HG03442 (cell line): ENCODE measurements around the gene TFCP2L1.

Experiments used
- ATAC-seq: cut with Tn5 transposase; IDR thresholded peaks from one replicate; pipeline ENCODE4 v1.9.1; 2021; ENCODE audit warnings: mild to moderate bottlenecking, moderate library complexity; ENCODE audit not compliant: unreplicated experiment

TFCP2L1 gene

DNA sequence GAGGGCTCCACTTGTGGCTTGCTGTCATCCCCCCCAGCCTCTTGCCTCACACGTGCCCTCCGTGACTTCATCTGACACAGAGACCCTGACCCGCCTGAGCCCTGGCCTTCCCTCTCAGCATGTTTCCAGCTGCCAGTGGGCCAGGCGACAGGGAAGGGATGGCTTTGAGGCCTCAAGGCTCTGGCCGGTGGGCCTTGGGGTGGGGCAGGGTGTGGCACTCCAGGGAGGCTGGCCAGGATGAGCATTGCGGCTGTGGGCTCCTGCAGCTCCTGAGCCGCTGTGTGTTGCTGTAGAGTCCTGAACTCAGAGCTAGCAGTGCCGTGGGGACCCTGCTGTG, 85.0 kb downstream of the TFCP2L1 start:
- no peak for ATAC-seq

DNA sequence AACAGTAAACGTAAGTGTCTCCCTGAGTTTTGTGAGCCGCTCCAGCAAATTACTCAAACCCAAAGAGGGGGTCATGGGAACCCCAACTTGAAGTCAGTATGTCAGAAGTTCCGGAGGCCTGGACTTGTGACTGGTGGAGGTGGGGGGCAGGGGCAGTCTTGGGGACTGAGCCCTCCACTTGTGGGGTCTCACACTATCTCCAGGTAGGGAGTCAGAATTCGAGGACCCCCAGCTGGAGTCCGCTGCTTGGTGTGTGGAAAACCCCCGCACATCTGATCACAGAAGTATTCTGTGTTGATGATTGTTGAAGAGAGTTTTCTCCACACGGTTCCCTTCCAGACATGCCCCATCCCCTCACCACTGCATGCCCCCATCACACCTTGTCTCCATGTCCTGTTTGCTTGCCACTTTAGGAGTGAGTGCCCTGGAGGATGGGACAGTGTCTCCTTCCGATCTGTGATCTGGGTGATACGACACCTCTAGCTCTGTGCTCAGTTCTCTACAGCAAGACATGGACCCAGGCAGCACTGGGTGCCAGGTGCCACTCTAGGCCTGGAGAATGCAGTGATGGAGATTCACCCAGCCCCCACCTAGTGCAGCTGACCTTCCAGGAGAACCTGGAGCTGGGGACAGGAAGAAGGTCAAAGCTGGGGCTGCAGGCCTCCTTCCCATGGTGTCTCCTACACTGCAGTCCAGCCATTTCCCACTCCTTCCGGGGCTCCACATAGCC, 85.6 kb downstream of the TFCP2L1 start:
- ATAC-seq, result no peak

DNA sequence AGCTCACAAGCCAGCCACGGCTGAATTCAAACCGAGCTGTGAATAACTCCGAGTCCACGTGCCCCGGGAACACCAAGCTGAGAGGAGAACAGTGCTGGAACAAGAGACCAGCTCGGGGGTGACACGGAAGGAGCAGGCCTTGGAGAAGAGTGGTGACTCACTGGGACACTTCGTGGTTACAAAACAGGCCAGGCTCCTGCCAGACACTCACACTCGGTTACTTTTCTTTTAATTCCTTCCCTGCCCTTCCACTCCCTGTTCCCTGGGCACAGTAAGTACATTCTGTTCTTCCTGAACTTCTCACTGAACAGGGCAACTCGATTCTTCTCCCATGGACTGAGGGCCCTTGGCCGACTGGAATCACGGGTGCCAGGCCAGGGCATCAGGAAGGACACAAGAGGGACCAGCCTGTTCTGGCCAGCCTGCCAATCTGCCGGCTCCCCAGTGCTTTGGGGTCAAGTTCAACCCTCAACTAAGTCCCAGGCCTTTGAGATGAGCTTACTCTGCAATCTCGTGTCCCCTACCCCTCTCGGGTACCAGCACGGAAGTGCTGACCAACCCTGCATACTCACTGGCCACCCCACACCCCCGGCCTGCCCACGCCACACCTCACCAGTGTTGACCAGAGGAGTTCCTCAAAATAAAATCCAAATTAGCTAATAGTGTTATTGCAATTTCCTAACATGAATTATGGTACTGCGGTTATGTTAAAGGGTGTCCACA, 87.5 kb downstream of the TFCP2L1 start:
- no peak for ATAC-seq

DNA sequence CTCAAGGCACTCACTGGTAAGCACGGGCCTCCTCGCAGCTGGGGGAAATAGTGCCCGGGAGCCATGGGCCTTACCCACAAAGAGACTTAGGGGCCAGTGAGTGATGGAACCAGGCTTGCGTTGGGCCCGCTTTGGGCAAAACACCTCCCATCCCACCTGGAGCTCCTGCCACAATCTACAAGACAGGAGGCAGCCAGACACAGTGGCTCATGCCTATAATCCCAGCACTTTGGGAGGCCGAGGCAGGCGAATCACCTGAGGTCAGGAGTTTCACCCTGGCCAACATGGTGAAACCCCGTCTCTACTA, 88.2 kb downstream of the TFCP2L1 start:
- no peak for ATAC-seq

DNA sequence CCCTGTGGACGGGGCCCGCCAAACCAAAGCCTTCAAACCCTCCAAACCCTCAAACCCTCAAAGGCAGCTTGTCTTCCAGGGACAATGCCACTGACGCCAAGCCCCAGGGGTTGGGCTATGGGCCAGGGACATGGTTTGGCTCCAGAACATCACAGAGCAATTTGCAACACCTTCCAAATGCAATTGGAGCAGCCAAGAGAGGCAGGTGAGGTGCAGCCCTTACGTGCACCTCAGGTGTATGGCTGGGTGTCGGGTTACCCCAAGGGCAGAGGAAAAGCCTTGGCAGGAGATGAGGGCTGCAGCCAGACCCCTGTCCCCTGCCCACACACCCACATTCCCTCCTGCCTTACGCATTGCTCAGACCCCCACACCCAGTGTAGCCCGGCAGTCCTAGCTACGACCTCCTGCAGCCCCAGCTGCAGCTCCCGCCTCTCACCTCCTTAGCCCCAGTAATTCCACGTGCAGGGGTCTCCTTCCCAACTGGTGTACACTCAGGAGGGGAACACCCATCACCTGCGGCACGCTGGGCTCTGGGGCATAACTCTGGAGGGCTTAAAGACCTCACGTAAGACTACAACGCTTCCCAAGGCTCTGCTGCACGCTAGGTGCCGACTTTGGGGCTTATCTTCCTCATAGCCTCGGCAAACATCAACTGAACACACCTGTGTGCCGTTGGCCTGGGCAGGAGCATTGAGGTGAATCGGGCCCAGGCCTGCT, 88.7 kb downstream of the TFCP2L1 start:
- ATAC-seq, result no peak

DNA sequence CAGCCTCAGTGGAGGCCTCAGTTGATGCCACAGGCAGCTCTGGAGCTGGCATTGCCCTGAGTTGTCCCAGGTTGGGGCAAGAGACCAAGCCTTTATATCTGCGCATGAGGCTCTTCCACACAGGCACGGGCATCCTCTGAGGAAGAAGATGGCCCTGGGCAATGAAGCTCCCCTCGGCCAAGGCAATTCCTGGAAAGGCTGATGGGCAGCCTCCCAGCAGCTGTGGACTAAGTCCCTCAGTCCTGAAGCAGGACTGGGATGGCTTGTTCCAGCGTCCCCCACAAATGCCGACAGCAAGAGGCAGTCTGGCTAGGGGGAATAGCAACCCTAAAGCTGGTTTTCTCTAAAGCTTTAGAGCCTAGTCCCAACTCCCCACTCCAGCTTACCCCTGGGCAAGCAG, 90.0 kb downstream of the TFCP2L1 start:
- no peak for ATAC-seq

DNA sequence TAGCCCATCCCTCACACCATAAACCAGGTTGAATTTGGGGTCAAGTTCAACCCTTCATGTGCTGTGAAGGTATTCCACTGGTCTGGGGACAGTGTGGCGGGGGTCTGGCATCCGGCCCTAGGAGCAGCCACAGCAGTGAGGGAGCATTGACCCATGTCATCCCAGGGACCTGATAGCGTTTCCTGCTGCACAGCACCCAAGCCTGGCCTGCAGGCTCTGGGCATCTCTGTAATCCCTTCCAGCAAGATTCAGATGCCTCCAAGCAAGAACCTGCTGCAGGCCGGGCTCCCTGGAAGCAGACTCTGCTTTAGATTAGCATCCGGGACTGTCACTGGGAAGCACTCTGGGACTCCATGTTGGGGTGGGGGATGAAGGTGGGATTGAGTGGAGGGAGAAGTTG, 90.4 kb downstream of the TFCP2L1 start:
- no peak for ATAC-seq

DNA sequence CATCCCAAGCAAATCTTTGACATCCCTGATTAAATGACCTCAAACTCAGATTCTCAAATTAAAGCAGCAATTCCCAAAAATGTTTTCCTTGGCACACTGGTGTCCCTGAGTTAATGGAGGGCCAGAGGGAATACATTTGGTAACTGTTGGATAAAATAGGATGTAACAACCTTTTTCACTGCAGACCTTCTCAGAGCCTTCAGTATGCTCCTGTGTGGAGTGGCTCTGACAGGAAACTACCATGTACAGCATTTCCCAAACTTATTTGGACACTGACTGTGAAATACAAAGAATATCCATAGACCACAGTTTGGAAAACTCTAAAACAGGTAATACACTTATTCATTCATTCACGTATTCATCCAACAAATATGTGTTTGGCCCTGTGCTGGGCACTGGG, 91.8 kb downstream of the TFCP2L1 start:
- no peak for ATAC-seq

DNA sequence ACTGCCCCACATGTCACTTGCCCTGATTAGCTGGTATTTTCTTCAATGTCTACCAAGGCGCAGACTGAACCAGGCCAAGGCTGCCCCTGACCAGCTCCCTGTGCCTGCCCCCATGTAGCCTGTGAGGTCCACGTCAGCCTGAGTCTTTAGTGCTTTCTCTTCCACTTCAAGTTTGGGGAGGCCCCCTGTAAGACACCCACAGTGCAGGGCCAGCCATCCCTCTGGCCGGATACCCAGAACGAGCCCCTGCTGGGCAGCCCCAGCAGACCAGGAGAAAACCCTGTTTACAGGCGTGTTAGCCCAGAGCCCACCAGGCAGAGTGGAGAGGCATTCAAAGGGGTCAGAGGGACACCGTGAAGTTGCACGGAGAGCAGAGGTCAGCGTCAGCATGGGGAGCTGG, 92.4 kb downstream of the TFCP2L1 start:
- ATAC-seq, result no peak

DNA sequence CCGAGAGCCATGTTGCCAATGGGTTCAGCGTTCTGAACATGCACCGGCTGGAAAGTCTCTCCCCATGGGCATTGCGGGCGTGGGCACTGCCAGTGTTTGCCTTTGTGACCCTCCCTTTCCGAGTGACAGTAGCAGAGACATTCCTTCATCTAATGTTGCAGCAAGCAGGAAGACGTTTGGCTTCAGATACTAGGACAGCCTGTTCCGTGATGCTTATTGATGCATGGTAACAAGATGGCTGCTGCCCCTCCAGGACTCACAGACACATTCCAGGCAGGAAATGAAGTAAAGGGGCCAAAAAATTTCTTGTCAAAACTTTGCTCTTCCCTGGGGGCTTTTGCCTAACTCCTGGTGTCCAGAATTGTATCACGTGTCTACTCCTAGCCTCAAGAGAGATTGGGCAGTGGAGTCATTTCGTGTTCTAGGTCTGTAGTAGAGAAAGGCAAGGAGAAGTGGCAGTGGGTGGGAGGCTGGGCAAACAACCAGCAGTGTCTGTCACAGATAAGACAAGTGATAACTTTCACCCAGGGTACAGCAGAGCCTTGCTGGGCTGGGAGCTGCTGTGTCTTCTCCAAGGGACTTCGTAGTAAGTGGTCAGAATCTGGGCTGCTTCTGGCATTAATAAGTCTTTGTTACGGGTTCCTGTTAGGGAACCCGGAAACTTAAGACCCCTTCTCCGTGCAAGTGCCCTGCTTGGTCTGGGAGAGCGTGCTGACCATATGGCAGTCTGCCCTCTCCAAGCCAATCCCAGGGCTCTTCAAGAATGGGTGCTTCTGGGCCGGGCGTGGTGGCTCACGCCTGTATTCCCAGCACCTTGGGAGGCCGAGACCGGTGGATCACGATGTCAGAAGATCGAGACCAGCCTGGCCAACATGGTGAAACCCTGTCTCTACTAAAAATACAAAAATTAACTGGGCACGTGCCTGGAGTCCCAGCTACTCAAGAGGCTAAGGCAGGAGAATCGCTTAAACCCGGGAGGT, 93.5 kb downstream of the TFCP2L1 start:
- ATAC-seq, result no peak

DNA sequence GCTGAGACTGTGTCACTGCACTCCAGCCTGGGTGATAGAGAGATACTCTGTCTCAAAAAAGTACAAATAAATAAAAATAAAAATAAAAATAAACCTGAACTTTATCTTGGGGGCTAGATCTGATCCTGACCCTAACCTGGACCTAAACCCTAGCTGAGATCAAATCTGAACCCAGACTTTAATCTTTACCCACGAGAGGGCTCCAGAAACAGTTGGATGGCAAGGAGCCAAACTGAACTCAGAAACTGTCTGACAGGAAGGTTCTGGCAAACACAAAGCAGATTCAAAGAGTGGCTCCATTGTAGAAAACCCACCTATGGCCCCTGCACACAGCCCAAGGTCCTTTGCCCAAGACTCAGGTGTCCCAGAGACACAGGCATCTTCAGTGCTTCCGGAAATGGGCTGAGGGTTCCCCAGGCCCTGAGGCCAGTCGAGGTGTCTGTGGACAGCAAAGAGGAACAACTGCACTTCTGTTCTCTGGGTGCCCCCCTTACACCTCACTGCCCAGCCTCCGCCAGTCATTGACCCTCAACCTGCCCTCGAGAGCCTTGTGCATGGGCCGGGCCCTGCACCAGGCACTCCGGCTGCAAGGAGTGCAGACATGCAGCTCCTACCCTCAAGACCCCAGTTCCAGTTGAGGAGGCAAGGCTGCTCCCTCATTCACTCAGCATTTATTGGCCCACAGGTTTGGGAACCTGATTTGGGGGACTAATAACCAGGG, 95.2 kb downstream of the TFCP2L1 start:
- ATAC-seq, result no peak

DNA sequence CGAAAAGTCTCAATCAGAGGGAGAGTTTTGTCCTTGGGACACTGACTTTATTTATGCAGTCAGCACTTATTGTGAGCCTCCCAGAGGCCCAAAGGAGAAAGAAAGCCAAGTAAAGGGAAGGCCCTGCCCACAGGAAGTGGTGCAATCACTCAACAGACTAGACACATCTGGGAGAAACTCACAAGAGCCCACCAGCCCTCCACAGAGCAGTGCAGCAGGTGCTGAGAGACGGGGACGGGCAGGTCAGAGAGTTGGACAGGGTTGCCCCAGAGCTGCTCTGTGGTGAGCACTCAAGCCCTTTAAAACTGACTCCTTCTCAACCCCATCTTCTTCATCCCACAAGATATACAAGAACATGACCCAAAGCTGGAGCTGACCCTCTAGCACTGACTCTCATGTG, 96.0 kb downstream of the TFCP2L1 start:
- ATAC-seq, result no peak

DNA sequence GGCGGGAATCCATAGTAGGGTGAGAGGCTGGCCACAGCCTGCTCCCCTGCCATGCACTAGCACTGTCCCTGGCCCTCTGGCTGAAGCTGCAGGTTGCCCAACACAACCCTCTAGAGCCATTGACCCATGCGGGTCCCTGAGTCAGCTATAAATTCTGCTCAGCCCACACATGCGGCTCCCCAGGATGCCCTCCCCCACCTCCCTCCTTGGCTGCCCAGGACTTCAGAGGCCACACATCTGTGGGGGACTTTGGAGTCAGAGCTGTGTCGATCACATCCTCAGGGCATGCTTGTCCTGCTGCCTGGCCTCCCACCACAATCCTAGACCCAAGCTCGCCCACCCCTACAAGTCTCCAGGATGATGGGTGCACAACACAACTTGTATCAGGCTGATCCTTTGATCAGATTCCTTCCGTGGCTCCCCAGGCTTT, 97.0 kb downstream of the TFCP2L1 start:
- no peak for ATAC-seq

DNA sequence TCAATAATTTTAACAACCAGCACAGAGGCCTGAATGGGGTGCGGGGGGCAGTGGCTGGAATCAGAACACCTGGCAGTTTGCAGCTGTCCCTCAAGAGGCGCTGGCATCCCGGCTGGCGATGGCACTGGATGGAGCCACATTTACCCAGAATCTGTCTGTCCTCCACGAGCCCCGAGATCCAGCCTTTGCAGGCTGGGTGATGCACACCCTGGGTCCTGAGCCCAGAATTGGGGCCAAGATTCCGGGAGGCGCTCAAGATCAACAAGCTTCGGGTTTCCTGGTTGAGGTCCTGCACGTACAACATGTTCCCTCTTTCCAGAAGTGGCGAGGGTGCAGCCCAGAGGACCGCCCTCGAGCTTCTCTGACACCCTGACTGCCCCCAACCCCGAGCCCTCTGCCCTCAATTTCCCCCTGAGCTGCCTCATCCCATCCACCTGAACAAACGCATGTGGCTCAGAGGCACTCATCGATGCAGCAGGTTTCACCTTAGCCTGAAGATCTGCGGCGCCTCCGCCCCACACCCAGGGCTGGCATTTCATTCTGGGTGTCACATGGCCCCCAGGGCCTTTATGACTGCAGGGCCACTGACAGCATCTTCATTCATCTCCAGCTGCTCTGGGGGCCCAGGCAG, 97.5 kb downstream of the TFCP2L1 start:
- ATAC-seq, result no peak

DNA sequence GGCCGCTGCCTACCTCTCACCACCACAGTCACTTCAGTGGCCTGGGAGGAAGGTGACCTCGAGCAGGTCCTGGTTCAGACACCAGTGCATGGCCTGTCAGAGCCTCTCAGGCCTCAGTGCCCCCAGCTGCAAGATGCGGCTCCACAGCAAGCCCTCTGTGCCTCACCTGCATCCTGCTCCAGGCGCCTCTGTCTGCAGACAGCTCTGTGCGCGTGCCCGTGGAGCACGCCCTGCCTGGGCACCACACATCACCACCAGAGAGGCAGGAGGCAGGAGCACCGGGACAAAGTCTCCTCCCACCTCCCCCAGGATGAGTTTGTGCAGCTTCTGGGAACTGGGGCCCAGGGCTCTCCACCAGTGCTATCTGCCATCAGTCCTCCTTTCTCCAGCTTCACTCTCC, 98.7 kb downstream of the TFCP2L1 start:
- ATAC-seq, result no peak

DNA sequence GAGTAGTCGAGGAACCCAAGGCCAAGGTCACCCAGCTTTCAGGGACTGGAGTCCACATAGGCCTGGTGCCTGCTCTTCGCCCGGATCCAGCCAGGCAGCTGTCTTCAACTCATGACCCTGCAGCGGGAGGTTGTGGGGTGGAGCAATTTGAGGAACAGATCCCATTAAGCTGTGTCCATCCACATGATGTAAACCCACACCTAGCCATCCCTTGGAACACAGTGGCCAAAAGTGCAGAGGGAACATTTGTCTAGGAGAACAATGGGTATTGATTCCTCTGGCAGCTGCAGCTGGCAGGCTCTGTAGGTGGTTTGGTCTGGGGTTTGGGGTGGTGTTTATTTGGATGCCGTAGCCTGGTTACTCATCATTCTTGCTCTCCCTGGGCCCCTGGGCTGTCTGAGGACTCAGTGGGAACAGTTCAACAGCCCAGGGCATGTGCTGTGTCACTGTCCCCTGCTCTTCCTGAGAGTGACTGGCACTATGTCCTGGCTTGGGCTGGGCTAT, 99.4 kb downstream of the TFCP2L1 start:
- ATAC-seq, result no peak

DNA sequence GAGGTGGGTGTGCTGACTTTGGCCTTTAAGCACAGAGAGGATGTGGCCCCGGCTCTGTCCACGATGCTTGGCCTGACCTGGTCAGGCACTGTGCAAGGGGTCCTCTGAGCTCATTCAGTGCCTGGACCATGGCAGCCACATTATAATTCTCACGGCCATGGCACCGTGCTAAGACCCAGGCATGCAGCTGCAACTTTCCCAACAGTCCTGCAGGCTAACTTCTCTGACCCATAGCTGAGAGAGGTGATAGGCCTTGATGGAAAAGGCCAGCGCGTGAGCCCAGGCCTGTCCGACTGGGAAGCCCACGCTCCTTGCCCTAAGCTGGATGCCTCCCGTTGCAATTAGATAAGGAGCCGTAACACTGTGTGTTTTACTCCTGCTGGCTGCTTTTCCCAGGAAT, 99.9 kb downstream of the TFCP2L1 start:
- ATAC-seq, result no peak

DNA sequence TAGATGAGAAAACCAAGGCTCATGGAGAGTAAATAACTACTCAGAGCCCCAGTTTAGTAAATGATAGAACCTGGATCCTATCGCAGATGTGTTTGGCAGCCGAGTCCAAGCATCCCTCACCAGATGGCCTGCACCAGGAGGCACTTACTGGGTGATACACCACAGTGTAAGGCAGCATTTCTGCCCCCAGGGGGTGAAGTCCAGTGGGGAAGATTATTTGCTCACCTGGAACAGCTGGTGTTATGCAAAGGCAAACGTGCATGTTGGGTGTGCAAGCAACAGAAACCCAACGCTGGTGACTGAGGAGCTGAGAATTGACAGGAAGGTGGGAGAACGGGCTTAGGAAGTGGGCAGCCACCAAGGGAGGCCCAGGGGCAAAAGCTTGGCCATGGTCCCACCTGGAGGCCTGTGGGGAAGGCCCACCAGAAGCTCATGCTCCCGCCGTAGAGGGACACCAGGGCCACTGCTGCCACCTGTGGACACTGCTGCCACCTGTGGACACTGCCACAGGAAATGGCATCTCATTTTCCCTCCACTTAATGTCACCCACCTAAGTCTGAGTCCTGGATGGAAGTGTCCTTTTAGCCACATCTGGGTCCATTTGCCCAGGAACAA, 100.6 kb downstream of the TFCP2L1 start:
- ATAC-seq, result no peak

DNA sequence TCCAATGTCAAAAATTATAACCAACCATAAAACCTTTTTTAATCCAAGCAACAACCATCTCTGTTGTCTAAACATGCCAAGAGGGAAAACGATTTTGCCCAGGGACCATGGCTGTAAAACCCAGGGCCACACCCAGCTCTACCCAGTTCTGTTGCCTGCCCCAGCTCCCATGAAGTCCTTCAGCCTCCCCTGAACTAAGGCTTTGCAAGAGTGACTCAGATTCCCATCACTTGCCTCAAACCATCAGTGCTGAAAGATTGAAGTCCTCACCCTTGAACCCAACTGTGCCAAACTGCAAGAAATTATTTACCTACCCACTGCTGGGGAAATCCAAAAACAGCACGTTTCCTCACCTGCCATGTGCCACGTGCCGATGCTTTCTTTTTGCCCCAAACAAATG, 102.5 kb downstream of the TFCP2L1 start:
- ATAC-seq, result no peak
